ENCODE results near the gene PRXL2A.
A peak's percentile ranks its signal among the peaks of the same experiment; 100 is the strongest.
"Not testable (repeated sequence)": the region's sequence is repeated elsewhere in the genome, so short reads cannot be mapped to it uniquely, and the experiment has no call there.

PRXL2A gene

GRCh38 chr10:80462299-80462980 lies 54.1 kb downstream of the PRXL2A start:
- DNase-seq (ENCODE audit: low spot score), result no peak

GRCh38 chr10:80462981-80463741 lies 54.8 kb downstream of the PRXL2A start:
- no peak for DNase-seq (ENCODE audit: low spot score)

- DNase-seq (ENCODE audit: low spot score), result no peak
Measured at GRCh38 chr10:80463868-80464267, 55.5 kb downstream of the PRXL2A start.

GRCh38 chr10:80464557-80465450 lies 56.5 kb downstream of the PRXL2A start:
- peak; percentile 72 for DNase-seq (ENCODE audit: low spot score)

DNA sequence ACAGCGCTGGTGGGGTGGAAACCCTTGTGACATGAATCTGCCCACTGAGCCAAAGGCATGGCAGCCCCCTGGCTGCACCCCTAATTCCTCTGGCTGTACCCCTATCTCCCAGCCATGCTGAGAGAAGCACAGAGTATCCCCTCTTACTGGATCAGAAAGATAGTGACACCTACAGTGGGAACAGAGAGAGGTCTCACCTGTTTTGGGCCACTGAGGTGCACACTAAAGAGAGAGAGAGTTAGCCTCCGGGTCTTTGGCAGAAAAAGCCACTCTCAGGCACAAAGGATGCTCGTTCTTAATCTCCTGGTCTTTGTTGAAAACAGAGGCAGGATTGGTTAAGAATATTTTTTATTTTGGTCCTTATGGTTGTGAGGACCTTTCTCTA lies 57.1 kb downstream of the PRXL2A start:
- DNase-seq (ENCODE audit: low spot score), result no peak

GRCh38 chr10:80465839-80466590 lies 57.7 kb downstream of the PRXL2A start:
- no peak for DNase-seq (ENCODE audit: low spot score)

- no peak for DNase-seq (ENCODE audit: low spot score)
Measured at GRCh38 chr10:80466724-80467326, 58.5 kb downstream of the PRXL2A start.

- no peak for DNase-seq (ENCODE audit: low spot score)
Measured at GRCh38 chr10:80468002-80468401, 59.7 kb downstream of the PRXL2A start.

DNA sequence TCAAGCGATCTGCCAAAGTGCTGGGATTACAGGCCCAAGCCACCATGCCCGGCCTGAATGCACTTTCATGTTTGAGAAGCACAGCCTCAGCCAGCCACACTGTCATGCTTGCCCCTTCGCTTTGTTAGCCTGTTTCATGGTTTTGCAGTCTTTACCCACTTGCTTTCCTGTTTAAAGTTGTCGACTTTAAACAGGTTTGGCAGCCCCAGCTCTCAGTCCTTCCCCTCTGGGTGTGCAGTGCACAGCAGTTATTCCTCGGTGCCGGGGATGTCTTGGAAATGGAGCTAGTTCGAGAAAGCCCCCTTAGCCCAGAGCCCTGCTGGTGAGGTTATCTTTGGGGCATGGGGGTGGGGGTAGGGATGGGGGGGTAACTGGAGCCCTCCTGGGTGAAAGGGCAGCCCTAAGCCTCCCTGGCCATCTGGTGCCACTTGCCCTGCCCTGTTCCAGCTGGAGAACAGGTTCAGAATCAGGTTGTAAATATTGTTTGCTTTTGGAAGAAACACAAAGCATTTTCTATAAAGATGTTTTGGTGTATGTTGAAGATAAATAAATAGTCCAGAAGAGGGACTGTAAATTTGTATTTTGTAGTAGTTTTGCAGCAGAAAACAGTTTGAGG lies 60.6 kb downstream of the PRXL2A start:
- DNase-seq (ENCODE audit: low spot score), result no peak

DNA sequence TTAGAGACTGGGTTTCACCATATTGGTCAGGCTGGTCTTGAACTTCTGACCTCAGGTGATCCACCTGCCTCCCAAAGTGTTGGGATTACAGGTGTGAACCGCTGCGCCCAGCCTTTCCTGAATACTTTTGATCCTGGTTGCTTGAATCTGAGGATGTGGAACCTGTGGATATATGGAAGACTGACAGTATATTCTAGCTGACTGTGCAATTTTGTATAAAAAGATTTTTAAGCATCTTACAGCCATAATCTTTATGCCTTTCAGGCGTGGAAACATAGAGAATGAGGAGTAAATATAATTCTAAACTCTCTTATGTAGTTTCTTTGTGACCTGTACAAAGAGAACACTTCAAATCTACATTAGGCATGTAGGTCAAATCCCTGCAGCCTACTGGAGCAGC lies 61.9 kb downstream of the PRXL2A start:
- no peak for DNase-seq (ENCODE audit: low spot score)

DNA sequence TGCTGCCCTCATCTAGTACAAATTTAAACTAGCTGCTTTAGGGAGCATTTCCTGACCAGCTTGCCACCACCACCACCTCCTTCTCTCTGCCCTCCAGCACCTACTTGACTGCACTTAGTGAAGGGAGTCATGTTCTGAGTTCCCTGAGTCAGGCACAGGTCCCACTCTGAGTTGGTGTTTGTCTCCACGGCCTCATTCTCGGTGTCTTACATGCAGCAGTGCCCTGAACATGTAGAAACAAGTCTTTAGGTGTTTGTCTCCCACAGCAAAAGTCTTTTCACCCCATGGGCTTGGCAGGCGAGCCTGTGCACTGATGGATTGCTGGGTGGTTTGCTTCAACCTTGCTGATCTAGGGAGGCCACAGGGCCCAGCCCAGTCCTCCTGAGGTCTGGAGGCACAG lies 62.6 kb downstream of the PRXL2A start:
- DNase-seq (ENCODE audit: low spot score), result no peak

- peak; percentile 72 for DNase-seq (ENCODE audit: low spot score)
Measured at GRCh38 chr10:80471715-80472233, 63.4 kb downstream of the PRXL2A start.

DNA sequence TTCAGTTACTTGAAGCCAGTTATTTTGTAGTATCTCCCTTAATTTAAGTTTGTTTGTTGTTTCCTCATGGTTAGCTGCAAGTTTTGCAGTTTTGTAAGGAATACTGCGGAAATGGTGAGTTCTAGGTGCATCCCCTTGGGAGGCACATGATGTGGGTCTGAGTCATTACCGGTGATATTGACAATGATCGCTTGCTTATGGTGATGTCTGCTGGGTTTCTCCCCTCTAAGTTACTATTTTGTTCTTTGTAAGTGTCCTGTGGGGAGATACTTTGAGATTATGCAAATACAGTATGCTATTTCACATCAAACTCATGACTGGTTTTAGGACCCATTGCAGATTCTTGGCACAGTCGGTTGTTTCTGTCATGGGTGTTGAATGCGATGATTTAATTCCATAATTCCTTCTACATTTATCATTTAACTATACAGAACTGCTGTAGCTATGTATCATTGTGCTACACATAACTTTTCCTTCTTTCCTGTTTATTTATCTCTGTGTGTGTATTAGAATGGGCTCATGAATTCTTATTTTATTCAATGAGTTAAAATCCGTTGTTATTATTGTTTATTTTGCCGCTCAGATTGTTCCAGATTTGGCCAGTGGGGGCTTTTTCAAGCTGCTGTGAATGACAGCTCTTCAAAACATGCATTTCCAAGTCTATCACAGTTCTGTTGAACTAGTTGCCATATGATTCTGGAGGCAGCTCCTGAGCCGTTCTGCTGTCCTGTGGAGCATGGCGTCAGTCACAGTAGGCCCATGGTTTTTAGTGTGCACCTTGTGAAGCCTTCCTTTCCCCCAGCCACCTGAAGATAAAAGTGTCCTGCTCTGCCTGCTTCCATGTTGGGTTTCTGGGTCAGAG lies 64.1 kb downstream of the PRXL2A start:
- no peak for DNase-seq (ENCODE audit: low spot score)

- DNase-seq (ENCODE audit: low spot score), result no peak
Measured at GRCh38 chr10:80473096-80473657, 64.8 kb downstream of the PRXL2A start.

- DNase-seq (ENCODE audit: low spot score), result no peak
Measured at GRCh38 chr10:80473692-80474596, 65.6 kb downstream of the PRXL2A start.

DNA sequence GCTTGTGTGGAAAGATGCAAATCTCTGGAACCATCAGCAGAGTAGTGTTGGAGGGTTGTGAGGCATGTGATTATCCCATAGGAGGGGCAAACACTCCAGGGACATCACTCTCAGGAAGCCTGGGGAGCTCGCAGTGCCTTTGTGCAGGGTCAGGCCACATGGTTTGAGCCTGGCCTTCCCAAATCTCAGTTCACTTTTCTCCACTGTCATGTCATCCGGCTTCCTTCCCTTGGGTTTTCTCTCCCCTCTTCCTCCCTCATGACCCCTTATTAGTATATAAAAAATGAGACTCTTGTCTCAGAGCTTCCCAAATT lies 66.2 kb downstream of the PRXL2A start:
- DNase-seq (ENCODE audit: low spot score), result no peak

GRCh38 chr10:80474941-80475340 lies 66.6 kb downstream of the PRXL2A start:
- DNase-seq (ENCODE audit: low spot score), result no peak

GRCh38 chr10:80475641-80476040 lies 67.3 kb downstream of the PRXL2A start:
- DNase-seq (ENCODE audit: low spot score), result not testable (repeated sequence)

DNA sequence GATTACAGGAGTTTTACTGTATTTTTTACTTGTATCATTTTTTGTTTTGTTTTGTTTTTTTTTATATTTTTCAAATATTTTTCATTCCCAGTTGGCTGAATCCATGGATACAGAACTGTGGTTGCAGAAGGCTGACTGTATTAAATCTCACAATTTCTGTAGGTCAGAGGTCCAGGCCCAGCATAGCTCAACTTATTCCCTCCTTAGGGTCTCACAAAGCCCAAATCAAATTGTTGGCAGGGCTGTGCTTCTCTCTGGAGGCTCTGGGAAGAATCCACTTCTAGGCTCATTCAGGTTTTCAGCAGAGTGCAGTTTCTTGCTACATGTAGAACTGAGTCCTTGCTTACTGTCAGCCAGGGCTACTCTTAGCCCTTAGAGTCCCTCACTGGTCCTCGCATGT lies 68.3 kb downstream of the PRXL2A start:
- no peak for DNase-seq (ENCODE audit: low spot score)

Measured in SW480 (cell line).